GM21619 (cell line): ENCODE measurements around the gene TTC8.
"Not testable (repeated sequence)": the region's sequence is repeated elsewhere in the genome, so short reads cannot be mapped to it uniquely, and the experiment has no call there.

Source experiments
- ATAC-seq: cut with Tn5 transposase; IDR thresholded peaks from one replicate; pipeline ENCODE4 v1.9.1; 2021; ENCODE audit not compliant: unreplicated experiment

The TTC8 gene

DNA sequence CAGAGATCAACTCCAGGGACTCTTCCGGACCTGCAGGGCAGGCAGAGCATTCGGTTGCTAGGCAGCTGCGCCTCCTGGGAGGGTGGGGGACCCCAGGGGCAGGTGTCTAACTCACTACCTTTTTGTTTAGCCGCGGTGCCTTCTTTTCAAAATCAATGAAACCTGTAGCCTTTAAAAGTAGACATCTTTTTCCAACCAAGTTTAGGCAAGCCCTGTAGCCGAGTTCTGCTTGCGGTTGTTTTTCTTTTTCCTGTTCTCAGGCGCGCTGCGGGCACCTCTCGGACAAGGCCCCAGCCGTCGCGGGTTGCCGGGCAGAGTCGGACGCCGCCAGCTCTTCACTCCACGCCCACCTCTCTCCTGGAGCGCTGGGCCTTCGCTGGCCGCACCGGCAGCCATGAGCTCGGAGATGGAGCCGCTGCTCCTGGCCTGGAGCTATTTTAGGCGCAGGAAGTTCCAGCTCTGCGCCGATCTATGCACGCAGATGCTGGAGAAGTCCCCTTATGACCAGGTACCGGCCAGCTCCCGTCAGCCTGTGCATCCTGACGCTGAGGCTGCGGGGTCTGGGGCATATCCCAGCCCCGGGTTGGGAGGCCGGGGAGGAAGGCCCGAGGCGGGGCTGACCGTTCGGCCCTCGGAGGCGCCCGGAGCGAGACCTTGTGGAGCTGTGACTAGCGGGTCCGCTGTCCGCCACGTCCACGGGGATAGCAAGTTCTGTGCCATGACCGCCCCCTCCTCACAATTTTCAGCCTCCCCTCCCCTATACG is at the start of gene TTC8:
Gene TTC8 (plus strand): TSS at position 338 of the 764 bp plus-strand sequence. CDS start 57 bp downstream, at position 395.
- ATAC-seq: peak; percentile 100

DNA sequence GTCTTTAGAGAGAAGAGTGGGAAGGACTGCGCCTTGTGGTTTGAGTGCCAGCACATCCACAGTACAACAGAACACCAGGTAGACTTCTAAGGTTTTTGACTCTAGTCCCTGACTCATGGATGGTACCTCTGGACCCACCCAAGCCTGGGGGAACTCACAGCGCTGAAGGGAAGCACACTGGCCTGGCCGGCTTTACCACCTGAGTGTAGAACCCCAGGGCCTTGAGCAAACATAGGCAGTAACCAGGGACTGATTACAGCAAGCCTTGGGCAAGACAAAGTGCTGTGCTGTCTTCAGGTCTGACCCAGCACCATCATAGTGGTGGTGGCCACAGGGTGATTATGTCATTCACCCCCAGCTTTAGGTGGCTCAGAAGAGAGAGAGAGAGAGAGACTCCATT is 48.9 kb upstream of the TTC8 start:
- ATAC-seq: no peak

DNA sequence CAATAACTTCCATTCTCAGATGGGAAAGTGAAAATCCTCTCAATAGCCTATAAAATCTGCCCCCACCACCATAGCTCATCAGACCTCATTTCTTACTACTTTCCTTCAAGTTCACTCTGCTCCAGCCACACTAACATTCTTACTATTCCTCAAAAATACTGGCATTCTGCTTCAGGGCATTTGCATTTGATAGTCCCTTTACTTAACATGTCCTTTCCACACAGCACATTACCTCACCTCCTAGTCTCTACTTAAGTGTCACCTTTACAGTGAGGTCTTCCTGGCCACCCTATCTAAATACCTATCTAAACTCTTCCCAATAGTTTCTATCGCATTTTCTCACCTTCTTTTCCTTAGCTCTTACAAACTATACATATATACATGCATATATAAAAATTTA is 38.5 kb upstream of the TTC8 start:
- ATAC-seq: no peak

DNA sequence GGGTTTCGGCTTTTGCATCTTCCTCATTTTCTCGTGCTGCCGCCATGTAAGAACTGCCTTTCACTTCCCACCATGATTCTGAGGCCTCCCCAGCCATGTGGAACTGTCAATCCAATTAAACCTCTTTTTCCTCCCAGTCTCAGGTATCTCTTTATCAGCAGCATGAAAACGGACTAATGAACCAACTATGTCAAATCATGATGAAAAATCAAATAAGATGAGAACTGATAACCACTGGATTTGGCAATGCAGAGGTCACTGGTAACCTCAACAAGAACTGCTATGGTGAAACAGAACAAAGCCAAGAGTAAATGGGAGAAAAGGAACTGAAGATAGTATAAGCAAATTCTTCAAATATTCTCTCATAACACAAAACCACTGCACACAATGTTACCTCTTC is 37.7 kb upstream of the TTC8 start:
- no peak for ATAC-seq

DNA sequence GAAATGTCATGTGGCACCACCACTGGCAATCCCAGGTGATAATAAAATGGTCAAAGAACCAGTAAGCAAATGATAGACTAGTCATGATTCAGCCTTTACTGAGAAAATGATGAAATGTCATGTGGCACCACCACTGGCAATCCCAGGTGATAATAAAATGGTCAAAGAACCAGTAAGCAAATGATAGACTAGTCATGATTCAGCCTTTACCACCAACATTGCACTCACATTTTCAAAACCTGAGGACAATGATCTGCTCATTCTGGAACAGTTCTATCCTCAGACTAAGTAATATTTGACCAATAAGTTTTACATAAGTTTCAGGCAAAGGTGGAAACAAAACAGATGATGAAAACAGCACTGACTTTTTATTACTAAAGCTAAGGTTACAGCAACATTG is 34.9 kb upstream of the TTC8 start:
- not testable (repeated sequence) for ATAC-seq

DNA sequence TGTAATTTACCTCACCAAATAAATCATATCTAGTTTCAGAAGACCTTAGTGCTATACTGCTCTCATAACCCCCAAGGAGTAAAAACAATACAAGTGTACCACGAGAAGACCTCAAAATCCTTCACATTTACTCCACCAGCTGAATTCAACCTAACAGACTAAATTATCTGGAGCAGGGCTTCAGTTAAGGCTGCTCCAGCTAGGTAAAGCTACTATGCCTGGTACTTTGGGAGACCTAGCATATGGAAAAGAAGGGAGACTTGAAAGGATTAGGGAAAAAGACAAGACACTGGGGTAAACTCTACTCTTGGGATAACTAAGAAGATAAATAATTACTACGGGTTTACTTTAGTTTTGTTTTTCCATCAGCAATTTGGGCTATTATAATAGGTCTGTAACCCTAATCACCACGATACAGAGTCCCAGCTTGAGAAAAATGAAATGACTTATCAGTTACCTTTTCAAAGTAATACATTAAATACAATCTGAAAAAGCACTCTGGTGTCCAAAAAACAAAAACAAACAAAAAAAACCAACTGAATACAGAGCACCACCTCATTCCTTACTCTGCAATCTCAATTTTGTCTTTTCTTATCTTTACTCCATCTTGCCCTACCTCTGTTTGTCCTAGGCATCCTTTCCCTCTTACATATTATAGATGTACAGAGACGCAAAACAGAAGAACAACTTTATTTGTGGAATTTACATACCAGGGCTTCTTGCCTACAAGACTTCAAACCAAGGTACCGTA is 33.8 kb upstream of the TTC8 start:
- no peak for ATAC-seq

DNA sequence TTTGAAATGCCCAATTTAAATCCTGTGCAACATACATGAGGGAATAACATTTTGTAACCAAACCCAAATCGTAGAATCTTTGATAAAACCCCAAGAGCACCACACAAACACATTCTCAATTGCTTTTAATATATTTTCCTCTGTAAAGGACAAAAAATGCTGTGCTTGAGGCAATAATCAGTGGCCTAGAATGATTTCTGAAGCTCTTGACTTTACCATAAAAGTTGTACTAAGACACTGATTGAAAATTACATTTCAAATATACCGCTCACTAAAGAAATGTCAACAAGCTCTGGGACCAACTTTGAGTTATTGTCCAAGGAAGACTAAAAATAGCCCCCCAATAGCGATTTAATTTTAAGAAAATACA is 33.2 kb upstream of the TTC8 start:
- ATAC-seq: no peak

DNA sequence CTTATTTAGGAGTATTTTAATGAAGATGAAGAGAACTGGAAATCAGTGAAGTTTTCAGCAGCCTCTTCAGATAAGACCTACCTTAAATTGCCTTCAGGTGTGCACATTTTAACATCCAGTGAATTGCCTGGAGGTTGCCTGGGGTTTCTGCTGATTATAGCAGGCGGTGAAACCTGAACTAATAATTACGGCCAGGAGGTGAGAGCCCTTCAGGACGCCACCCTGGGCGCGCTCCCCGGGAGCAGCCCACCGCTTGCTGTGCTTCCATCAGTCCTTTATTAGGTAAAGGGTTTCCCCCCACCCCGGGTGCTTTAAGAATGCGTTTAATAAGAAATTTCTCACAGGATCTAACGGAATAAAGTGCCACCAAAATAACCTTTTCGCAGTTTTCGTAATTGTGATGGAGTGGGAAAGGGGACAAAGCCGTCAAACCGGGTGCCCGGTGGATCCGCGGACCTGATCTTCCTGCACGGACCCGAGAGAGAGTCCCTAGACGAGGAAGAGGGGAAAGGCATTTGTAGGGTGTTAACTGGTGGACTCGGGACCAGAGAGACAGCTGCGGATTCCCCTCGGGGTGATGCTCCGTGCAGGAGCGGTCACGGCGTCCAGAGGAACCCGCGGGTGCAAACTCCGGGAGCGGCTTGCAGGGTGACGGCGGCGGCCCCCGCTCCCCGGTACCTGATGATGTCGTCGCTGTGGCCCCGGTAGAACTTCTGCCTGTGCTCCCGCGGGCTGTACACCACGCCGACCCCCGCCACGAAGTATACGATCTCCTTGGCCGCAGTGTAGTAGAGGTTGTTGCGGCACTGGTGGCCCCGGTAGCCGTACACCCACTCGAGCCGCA is 32.6 kb upstream of the TTC8 start:
- no peak for ATAC-seq

DNA sequence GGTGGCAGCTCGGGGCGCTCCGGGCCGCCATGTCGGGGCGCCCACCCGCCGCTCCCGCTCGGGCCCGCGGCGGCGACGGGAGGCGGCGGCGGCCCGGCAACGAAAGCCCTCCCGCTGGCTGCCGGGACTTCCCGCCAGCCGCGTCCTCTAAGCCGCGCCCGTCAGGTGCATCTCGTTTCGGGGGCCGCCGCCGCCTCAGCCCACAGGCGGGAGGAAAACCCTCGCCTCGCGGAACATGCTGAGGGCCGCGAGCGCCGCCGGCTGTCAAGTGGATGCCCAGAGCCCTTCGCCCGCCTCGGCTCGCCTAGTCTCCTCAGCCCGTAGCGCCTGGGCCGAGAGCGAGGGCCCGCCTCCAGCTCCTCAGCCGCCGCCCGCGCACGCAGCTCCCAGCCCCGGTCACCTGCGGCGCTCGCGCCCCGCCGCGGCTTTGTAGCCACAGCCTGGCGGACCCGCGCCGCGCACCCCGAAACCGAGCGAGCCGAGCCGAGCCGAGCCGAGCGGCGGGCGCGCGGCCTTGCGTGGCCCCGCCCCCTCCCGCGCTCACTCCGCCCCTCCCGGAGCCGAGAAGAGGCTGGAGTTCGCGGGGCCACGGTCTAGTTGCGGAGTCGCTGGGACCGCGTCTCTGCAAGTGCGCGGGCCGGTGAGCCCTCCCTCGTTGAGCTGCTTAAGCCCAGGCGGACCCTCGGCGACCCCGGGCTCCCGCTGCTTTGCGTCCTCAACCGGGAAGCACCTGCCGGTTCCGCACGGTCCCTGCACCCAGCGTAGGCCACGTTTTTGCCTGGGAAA is 31.8 kb upstream of the TTC8 start, which contains the start of gene EML5:
Gene EML5 (minus strand): TSS at position 481 of the 786 bp plus-strand sequence. CDS start 450 bp downstream, at position 31.
- ATAC-seq: peak; percentile 82

DNA sequence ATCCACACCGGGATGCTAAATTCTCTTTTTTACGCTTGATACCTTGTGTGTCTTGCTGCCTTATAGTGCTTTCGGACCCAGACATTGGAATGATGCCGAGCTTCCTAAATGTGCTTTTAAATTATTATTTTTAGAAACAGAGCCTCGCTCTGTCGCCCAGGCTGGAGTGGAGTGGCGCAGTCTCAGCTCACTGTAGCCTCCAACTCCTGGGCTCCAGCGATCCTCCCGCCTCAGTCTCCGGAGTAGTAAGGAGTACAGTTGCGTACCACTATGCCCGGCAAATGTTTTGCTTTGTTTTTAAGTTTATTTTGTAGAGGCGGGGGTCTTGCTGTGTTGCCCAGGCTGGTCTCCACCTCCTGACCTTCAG is 31.2 kb upstream of the TTC8 start:
- ATAC-seq: no peak

DNA sequence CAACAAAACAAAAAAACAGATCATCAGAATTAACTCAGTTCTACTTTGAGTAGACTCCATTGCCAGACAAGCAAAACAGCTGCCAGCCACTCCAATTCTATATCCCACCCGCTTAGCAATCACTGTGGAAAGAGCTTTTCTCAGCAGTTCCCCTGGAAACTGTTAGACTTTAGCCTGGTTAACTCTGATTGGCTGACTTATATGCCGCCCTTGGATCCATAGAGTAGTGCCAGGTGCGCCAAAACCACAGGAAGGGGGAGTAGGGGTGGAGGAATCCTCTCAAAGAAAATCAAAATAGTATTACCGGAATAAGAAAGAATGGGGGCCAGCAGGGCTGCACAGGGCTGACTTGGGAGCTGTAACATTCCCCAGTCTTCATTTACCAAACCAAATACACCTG is 26.3 kb upstream of the TTC8 start:
- ATAC-seq: no peak

DNA sequence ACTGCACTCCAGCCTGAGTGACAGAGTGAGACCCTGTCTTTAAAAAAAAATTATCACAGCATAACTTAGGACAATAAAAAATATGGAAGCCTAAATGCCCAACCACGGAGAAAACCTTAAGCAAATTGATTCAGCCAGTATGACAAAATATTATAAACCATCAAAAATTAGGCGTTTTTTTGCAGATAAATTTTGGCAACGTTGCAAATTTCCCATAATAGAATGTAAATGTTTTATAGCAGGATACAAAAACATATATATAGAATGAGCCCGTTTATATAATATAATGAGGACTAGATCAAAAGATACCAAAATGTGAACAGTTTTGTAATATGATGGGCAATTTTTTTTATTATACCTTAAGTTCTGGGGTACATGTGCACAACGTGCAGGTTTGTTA is 24.9 kb upstream of the TTC8 start:
- no peak for ATAC-seq

DNA sequence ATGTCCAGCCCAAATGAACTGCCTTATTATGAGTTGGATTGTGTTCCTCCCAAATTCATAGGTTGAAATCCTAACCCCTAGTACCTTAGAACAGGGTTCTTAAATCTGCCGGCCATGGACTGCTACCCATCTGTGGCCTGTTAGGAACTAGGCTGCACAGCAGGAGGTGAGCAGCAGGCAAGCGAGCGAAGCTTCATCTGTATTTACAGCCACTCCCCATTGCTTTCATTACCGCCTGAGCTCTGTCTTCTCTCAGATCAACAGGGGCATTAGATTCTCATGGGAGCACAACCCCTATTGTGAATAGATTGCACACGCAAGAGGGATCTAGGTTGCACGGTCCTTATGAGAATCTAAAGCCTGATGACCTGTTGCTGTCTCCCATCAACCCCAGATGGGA is 21.9 kb upstream of the TTC8 start:
- ATAC-seq: no peak

DNA sequence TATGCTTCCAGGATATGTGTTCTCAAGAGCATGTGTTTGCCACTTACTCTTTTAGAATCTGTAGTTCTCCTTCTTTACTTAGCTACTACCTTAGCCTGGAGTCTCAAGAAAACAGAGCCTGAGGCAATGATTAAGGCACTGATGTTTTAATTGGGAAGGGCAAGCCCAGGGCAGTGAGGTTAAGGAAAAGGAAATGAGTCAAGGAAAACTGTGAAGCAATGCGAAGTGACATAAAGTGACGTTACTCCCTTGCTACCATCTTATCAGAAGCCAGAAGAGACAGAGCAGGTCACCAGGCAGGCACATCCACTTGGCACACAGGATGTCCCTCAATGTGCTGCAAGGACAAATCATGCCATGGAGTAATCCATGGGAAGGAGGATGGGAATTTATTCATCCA is 20.4 kb upstream of the TTC8 start:
- ATAC-seq: no peak

DNA sequence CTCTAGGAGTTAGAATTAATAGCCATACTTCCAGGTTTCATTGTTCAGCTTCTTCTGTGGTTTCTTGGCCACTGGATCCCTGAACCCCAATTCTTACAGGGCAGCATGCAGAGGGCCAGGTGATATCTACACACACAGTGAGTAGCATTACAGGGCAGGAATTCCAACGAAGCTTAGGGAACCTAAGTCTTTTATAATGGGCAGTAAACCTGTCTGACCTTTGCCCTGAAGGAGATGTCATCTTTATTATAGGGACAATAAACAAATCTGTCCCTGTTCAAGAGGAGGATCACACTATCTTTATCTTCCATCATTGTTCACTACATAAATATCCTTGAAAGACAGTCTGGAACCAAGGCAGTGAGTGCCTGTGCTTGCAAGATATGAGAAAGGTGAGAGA is 20.0 kb upstream of the TTC8 start:
- ATAC-seq: no peak

DNA sequence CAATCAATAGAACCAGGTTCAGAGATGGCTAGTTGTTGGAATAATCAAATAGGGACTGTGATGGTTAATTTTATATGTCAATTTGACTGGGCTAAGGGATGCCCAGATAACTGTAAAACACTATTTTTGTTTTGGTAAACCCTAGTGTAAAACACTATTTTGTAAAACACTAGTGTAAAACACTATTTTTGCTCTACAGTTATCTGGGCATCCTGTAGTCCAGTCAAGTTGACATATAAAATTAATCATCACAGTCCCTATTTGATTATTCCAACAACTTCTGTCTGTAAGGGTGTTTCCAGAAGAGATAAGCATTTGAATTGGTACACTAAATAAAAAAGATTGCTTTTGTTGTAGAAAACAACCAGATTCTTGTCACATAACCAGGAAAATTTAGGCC is 16.1 kb upstream of the TTC8 start:
- no peak for ATAC-seq

DNA sequence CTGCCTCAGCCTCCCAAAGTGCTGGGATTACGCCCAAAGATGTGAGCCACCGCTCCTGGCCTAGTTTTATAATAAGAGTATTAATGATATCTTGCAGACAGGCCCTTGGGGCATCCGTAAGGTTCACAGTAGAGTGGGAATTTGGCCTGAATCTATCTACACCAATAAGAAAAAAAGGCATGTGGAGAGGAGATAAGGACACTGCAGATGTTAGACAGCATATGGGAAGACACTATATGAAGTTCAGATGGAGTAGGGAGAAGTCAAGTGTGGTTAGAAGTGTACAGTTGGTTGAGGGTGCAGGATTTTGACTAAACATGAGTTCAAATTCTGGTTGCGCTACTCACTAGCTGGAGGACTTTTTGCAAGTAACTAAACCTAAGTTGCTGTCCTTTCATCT is 8.5 kb upstream of the TTC8 start:
- ATAC-seq: no peak

DNA sequence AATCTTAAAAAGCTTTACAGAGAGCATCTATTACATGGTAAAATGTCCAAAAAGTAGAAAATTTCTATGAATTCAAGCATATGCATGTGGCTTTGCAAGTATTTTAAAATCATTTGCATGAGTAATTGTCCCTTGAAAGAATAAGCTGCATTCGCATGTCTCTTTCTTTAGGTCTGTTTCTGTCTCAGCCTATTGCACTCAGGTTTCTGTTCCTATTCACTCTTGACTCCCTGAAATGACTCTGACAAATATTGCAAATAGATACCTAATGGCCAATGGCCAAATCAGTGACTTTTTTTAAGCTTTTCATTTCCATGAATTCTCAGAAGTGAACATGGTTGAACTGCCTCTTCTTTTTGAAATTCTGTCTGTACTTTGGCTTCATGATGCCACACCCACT is 6.4 kb upstream of the TTC8 start:
- ATAC-seq: no peak

DNA sequence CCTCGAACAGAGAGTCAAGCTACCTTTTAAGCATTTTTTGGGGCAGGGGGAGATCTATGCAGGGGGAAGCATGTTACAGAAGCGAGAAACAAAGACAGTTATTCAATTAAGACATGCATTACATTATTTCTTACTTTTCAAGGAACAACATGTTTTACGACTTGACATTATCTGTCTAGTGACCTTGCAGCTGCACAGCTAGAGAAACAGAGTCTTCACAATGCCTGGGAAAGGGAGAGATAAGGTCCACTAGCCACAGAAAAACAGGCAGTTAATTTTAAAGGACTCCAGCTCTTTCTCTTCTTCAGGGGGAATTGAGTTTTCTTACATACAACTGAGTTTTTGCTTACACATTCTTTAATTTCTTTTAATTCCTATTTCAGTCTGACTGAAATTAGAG is 4.8 kb upstream of the TTC8 start:
- not testable (repeated sequence) for ATAC-seq

DNA sequence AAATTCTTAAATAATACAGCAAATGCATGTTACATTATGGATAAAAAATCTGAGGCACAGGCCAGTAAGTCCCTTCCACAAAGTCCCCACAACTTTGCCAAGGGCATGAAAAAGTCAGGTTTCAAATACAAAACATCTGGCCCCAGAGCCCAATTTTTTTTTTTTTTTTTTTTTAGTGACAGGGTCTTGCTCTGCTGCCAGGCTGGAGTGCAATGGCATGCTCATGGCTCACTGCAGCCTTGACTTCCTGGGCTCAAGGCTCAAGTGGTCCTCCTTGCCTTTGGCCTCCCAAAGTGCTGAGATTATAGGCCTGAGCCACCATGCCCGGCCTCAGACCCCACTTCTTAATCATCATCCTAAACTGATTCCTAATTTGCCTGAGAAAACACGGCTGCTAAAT is 3.1 kb upstream of the TTC8 start:
- no peak for ATAC-seq

DNA sequence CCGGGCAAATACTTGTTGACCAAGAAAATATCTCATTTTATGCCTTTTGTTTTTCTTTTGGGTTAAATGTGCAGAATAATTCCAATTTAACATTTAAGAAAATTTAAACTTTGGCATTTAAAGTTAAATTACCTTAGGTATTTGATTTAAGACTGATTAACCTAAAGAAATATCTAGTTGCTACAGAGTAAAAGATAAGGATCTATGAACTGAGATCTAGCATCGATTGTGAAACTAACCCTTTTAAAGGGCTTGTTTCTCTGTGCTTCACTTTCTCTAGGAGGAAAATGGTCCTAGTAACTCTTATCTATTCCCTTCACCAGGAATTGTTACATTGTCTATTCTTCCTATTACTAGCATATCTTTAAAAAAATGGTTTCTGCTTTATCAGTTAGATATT is 2.6 kb upstream of the TTC8 start:
- ATAC-seq: no peak
